Measurements from ENCODE around the gene PRKAR2B.

The PRKAR2B gene

DNA sequence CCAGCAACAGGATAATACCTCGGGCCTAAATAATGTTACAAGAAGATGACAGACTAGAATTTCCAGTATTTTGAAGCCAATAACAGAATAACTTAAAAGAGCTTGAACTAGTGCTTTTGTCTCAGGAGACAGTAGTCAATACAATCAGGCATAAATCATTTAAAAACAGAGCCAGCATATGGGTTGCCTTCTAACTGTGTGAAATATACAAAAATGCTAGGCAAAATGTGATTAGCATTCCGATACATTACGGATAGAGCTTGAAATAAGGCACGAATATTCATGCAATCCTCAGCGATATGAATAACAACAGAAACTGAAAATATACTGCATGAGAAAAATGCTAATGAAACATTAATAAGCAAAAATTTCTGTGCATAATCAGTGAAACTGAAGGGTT, 18.3 kb upstream of the PRKAR2B start:
- H3K9me3 ChIP-seq = no peaks in the 10 kb centered on the region
- no peaks in the 10 kb centered on the region for H3K36me3 ChIP-seq
- no peak for TF ChIP-seq Cebpa-rat (IDR thresholded peaks at IDR 0.05)
- peaks cover 18% of the 10 kb centered on the region for H3K4me1 ChIP-seq
- H4K20me1 ChIP-seq = no peaks in the 10 kb centered on the region
- no peak overlapping the region for H3K9ac ChIP-seq
- no peak overlapping the region for H3K4me3 ChIP-seq
- no peaks in the 10 kb centered on the region for H3K27me3 ChIP-seq
- H3K4me2 ChIP-seq = no peak overlapping the region
- no peak overlapping the region for H3K27ac ChIP-seq

GRCh38 chr7:107027208-107027607, 17.3 kb upstream of the PRKAR2B start:
- TF ChIP-seq Cebpa-rat (IDR thresholded peaks at IDR 0.05) = no peak
- H3K36me3 ChIP-seq = no peaks in the 10 kb centered on the region
- no peaks in the 10 kb centered on the region for H4K20me1 ChIP-seq
- peaks cover 18% of the 10 kb centered on the region for H3K4me1 ChIP-seq
- H3K27me3 ChIP-seq = no peaks in the 10 kb centered on the region
- H3K4me2 ChIP-seq = peak overlapping the region; percentile 45
- H3K9ac ChIP-seq = no peak overlapping the region
- no peaks in the 10 kb centered on the region for H3K9me3 ChIP-seq
- no peak overlapping the region for H3K4me3 ChIP-seq
- H3K27ac ChIP-seq = 0 out of 2 replicates have a peak overlapping the region, but pooled peaks have one; percentile 26

DNA sequence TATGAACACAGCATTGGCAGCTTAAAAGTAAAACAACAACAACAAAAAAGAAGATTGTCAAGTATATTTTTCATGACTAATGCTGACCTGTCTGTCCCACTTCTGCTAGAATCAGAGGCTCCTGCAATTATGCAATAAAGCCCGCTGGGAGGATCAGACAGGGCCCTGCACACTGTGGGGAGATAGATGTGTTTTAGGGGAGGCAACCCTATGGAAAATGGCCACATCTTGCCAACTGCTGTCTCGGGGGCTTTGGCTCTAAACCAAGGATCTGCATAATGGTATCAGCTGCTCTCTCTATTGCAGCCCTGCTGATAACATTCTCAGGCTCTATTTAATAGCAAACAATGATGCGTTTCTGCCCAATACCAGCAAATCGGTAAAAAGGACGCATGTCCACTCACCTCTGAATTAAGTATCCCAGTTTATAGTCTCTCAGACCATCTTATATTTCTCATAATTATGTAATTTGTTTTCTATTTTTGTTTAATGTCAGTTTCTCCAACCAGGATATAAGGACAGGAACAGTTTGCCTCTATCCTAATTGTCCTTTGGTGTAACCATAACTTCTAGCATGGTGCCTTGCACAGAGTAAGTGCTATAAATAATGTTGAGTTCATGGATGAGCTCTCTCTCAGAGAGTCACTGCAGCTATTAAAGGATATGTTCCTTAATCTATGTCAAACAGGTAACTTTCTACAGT, 15.3 kb upstream of the PRKAR2B start:
- Histone ChIP-seq H3K9ac (no peak overlapping the region), H3K4me1 (peaks cover 18% of the 10 kb centered on the region)

GRCh38 chr7:107029764-107030286, 14.7 kb upstream of the PRKAR2B start:
- H3K27ac ChIP-seq = no peak overlapping the region
- H3K36me3 ChIP-seq = no peaks in the 10 kb centered on the region
- no peaks in the 10 kb centered on the region for H3K27me3 ChIP-seq
- no peaks in the 10 kb centered on the region for H4K20me1 ChIP-seq
- no peak overlapping the region for H3K9ac ChIP-seq
- no peaks in the 10 kb centered on the region for H3K9me3 ChIP-seq
- no peak overlapping the region for H3K4me2 ChIP-seq
- no peak for TF ChIP-seq Cebpa-rat (IDR thresholded peaks at IDR 0.05)
- H3K4me1 ChIP-seq = peaks cover 18% of the 10 kb centered on the region
- no peak overlapping the region for H3K4me3 ChIP-seq

More for the DNA sequence above, 15.3 kb upstream of the PRKAR2B start:
- no peak overlapping the region for H3K27ac ChIP-seq
- H3K4me3 ChIP-seq = no peak overlapping the region
- no peaks in the 10 kb centered on the region for H3K36me3 ChIP-seq
- TF ChIP-seq Cebpa-rat (IDR thresholded peaks at IDR 0.05) = no peak
- no peaks in the 10 kb centered on the region for H3K9me3 ChIP-seq
- no peaks in the 10 kb centered on the region for H4K20me1 ChIP-seq
- H3K4me2 ChIP-seq = no peak overlapping the region
- H3K27me3 ChIP-seq = no peaks in the 10 kb centered on the region

GRCh38 chr7:107032050-107032449, 12.5 kb upstream of the PRKAR2B start:
- Histone ChIP-seq H3K4me2 (no peak overlapping the region), H3K9ac (no peak overlapping the region), H3K9me3 (no peaks in the 10 kb centered on the region), H3K4me3 (no peak overlapping the region), H3K4me1 (peaks cover 14% of the 10 kb centered on the region), H3K36me3 (no peaks in the 10 kb centered on the region), H4K20me1 (no peaks in the 10 kb centered on the region), H3K27me3 (no peaks in the 10 kb centered on the region), H3K27ac (no peak overlapping the region)
- no peak for TF ChIP-seq Cebpa-rat (IDR thresholded peaks at IDR 0.05)

DNA sequence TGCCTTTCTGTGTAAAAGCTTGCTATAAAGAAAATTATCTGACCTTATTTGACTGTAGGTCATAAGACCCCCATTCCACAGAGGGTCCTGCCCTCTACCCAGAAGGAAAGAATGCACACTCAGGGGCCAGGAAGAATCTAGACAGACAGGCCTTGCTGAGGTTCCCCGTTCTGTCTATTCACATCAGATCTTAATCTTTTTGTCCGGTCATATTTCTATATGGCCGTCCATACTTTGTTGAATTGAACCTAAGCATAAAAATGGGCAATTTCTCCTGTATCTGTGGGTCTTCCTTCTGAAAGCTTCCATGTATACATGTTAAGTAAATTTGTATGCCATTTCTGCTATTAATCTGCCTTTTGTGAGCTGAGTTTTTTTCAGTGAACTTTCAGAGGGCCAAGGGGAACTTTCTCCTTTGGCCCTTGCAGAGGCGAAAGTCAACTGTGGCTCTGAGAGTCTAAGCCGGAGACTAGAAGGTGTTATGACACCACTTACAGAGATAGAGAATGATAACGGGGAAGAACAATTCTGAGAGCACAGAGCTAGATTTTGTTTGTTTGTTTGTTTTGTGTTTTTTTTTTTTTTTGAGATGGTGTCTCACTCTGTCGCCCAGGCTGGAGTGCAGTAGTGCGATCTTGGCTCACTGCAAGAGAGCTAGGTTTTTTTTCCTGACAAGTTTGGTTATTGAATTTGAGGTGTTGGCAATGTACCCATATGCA, 11.6 kb upstream of the PRKAR2B start:
- H4K20me1 ChIP-seq = no peaks in the 10 kb centered on the region
- H3K27me3 ChIP-seq = no peaks in the 10 kb centered on the region
- H3K4me1 ChIP-seq = peaks cover 6% of the 10 kb centered on the region
- H3K4me3 ChIP-seq = no peak overlapping the region
- no peak overlapping the region for H3K27ac ChIP-seq
- H3K9ac ChIP-seq = no peak overlapping the region
- H3K9me3 ChIP-seq = no peaks in the 10 kb centered on the region
- no peak for TF ChIP-seq Cebpa-rat (IDR thresholded peaks at IDR 0.05)
- H3K4me2 ChIP-seq = no peak overlapping the region
- H3K36me3 ChIP-seq = no peaks in the 10 kb centered on the region

DNA sequence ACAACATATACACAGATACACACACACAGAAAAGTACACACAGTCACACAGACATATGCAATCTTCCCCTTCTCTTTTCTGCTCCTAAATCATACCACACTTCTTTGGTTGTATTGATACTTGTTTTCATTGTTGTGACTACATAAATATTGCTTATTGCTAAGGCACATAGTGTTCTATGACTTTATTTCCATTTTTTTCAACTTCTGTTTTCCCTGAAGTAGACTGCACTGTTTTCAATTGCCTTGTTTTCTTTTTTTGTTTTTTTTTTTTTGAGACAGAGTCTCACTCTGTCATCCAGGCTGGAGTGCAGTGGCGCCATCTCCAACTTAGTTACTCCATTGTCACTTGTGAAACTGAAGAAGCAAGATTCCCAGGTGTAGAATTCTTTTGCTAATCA, 10.0 kb upstream of the PRKAR2B start:
- Histone ChIP-seq H3K27ac (no peak overlapping the region), H3K36me3 (no peaks in the 10 kb centered on the region), H3K4me2 (no peak overlapping the region), H3K9ac (no peak overlapping the region), H3K4me3 (no peak overlapping the region), H3K27me3 (no peaks in the 10 kb centered on the region), H3K4me1 (peaks cover 7% of the 10 kb centered on the region), H4K20me1 (no peaks in the 10 kb centered on the region), H3K9me3 (no peaks in the 10 kb centered on the region)
- TF ChIP-seq Cebpa-rat (IDR thresholded peaks at IDR 0.05) = no peak

DNA sequence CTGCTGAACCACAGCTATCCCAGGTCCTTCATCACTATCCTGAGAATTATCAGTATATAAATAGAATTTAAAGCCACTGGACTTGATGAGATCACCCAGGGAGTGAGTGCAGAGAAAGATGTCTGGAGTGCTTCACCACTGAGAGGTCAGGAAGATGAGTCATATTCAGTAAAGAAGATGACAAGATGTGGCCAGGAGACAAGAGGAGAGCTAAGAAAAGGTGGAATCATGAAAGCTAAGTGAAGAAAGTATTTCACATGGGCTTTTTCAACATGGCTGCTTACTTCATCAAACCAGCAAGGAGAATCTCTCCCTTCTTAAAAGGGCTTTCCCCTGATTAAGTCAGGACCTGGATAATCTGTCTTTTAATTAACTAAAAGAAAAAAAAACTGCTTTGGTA, 9.1 kb upstream of the PRKAR2B start:
- H3K4me1 ChIP-seq = peaks cover 15% of the 10 kb centered on the region
- no peaks in the 10 kb centered on the region for H3K36me3 ChIP-seq
- H3K27ac ChIP-seq = no peak overlapping the region
- no peak overlapping the region for H3K9ac ChIP-seq
- no peaks in the 10 kb centered on the region for H3K27me3 ChIP-seq
- TF ChIP-seq Cebpa-rat (IDR thresholded peaks at IDR 0.05) = no peak
- H4K20me1 ChIP-seq = no peaks in the 10 kb centered on the region
- H3K4me2 ChIP-seq = no peak overlapping the region
- no peak overlapping the region for H3K4me3 ChIP-seq
- H3K9me3 ChIP-seq = no peaks in the 10 kb centered on the region

DNA sequence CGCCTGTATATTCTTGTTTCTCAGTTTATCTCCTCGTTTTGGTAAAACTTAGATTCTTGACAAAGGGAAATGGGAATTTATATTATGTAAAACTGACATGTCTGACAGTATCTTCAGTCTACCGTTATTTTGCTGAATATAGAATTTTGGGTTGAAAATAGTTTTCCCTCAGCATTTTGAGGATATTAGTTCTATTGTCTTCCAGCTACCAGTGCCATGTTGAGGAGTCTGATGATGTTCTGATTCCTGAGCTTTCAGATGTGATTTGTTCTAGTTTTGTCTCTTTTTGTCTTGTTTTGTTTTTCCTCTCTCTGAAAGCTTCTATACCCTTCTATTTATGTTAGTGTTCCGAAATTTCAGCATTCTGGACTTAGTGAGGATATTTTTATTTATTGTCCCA, 8.0 kb upstream of the PRKAR2B start:
- H3K4me2 ChIP-seq = no peak overlapping the region
- no peak overlapping the region for H3K4me3 ChIP-seq
- H3K27ac ChIP-seq = no peak overlapping the region
- H3K9ac ChIP-seq = no peak overlapping the region
- no peaks in the 10 kb centered on the region for H3K9me3 ChIP-seq
- H3K27me3 ChIP-seq = no peaks in the 10 kb centered on the region
- peaks cover 15% of the 10 kb centered on the region for H3K4me1 ChIP-seq
- no peaks in the 10 kb centered on the region for H4K20me1 ChIP-seq
- no peak for TF ChIP-seq Cebpa-rat (IDR thresholded peaks at IDR 0.05)
- no peaks in the 10 kb centered on the region for H3K36me3 ChIP-seq
